ENCODE measurements around the gene KRTAP1-3. TPM values are rescaled to one million over a fixed set of nuclear protein-coding genes. Genes with fewer than 3 reads are reported as not detected.

KRTAP1-3 gene
- total and polyA plus RNA-seq, 2 of the 4 experiments (the other 2 are of a cell fraction), result not detected

DNA sequence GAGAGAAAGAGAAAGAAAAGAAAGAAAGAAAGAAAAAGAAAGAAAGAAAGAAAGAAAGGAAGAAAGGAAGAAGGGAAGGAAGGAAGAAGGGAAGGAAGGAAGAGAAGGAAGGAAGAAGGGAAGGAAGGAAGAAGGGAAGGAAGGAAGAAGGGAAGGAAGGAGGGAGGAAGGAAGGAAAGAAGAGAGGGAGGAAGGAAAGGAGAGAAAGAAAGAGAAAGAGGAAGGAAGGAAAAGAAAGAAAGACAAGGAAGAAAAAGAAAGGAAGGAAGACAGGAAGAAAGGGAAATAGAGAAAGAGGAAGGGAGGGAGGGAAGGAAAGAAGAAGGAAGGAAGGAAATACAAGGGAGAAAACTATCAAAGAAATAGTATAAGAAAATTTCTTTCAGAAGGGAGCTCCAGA is 42.1 kb upstream of the KRTAP1-3 start:
- Histone ChIP-seq H2BK20ac (ENCODE audit: low read depth, low read length) (no peak overlapping the region), H4K8ac (ENCODE audit: low read depth in 2 of 2, low read length in 2 of 2) (no peak overlapping the region), H4K91ac (ENCODE audit: insufficient read depth, low read depth, low read length) (no peak overlapping the region), H3K9me3 (ENCODE audit: control insufficient read depth, insufficient read depth, low read length) (no peaks in the 10 kb centered on the region), H2AK5ac (ENCODE audit: low read depth, low read length) (no peak overlapping the region), H2BK15ac (ENCODE audit: low read depth, low read length) (no peak overlapping the region), H4K5ac (ENCODE audit: low read depth, low read length) (no peak overlapping the region), H2AFZ (replicated peaks; ENCODE audit: low read length, poor library complexity) (no peak overlapping the region), H2BK5ac (ENCODE audit: low read depth, low read length, poor library complexity, severe bottlenecking) (no peak overlapping the region), H3K18ac (ENCODE audit: low read depth, low read length) (no peak overlapping the region), H4K20me1 (ENCODE audit: insufficient read depth, low read length) (no peaks in the 10 kb centered on the region), H3K79me1 (ENCODE audit: low read depth in 1 of 2, low read length in 2 of 2) (no peaks in the 10 kb centered on the region), H3K9ac (ENCODE audit: low read depth, low read length) (no peak overlapping the region), H3K4me1 (ENCODE audit: control insufficient read depth, insufficient read depth, low read length) (no peaks in the 10 kb centered on the region), H3K4me2 (ENCODE audit: low read depth, low read length) (no peak overlapping the region), H3K36me3 (ENCODE audit: control insufficient read depth, insufficient read depth, low read length) (no peaks in the 10 kb centered on the region), H3K4me3 (ENCODE audit: insufficient read depth, low read depth, low read length) (no peak overlapping the region), H3K4ac (ENCODE audit: low read depth, low read length) (no peak overlapping the region), H3K56ac (ENCODE audit: extremely low read depth, insufficient read depth, low read length) (no peak overlapping the region), H3K9me1 (ENCODE audit: insufficient read depth, low read length) (no peaks in the 10 kb centered on the region), H3K27ac (ENCODE audit: insufficient read depth, low read length) (no peak overlapping the region), H3K27me3 (ENCODE audit: control insufficient read depth, insufficient read depth, low read length) (no peaks in the 10 kb centered on the region), H2BK120ac (ENCODE audit: low read depth, low read length) (no peak overlapping the region; the same call in 1 of the 2 replicates), H3K23ac (ENCODE audit: low read depth, low read length) (no peak overlapping the region), H2AK9ac (replicated peaks; ENCODE audit: low read depth, low read length, poor library complexity) (no peak overlapping the region), H3K14ac (replicated peaks; ENCODE audit: low read depth, low read length) (no peak overlapping the region)
- ChIA-PET CTCF (no interaction called here), POLR2A (ENCODE audit: unreplicated experiment) (no interaction called here)
- in situ Hi-C loops (cut with MboI; ENCODE audit: low sequenced_read_pairs), result no loop called here
- dilution Hi-C loops (cut with HindIII; ENCODE audit: low sequenced_read_pairs, unreplicated experiment), result no loop called here
- TF ChIP-seq, protein P1, sequence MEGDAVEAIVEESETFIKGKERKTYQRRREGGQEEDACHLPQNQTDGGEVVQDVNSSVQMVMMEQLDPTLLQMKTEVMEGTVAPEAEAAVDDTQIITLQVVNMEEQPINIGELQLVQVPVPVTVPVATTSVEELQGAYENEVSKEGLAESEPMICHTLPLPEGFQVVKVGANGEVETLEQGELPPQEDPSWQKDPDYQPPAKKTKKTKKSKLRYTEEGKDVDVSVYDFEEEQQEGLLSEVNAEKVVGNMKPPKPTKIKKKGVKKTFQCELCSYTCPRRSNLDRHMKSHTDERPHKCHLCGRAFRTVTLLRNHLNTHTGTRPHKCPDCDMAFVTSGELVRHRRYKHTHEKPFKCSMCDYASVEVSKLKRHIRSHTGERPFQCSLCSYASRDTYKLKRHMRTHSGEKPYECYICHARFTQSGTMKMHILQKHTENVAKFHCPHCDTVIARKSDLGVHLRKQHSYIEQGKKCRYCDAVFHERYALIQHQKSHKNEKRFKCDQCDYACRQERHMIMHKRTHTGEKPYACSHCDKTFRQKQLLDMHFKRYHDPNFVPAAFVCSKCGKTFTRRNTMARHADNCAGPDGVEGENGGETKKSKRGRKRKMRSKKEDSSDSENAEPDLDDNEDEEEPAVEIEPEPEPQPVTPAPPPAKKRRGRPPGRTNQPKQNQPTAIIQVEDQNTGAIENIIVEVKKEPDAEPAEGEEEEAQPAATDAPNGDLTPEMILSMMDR (conservative IDR thresholded peaks at IDR 0.05; ENCODE audit: low read depth, low read length), result no peak
- no peak for TF ChIP-seq CHD1 (IDR thresholded peaks at IDR 0.05; ENCODE audit: low read depth, low read length)
- no peak for TF ChIP-seq CEBPB (IDR thresholded peaks at IDR 0.05; ENCODE audit: low read depth, low read length)
- TF ChIP-seq, protein P2, sequence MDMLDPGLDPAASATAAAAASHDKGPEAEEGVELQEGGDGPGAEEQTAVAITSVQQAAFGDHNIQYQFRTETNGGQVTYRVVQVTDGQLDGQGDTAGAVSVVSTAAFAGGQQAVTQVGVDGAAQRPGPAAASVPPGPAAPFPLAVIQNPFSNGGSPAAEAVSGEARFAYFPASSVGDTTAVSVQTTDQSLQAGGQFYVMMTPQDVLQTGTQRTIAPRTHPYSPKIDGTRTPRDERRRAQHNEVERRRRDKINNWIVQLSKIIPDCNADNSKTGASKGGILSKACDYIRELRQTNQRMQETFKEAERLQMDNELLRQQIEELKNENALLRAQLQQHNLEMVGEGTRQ (IDR thresholded peaks at IDR 0.05; ENCODE audit: low read depth, low read length), result no peak
- TF ChIP-seq MXI1 (IDR thresholded peaks at IDR 0.05; ENCODE audit: borderline replicate concordance, low read depth, low read length), result no peak
- no peak for TF ChIP-seq MAFK (IDR thresholded peaks at IDR 0.05; ENCODE audit: low read depth, low read length)
- no peak for TF ChIP-seq FOS (IDR thresholded peaks at IDR 0.05; ENCODE audit: low read depth, low read length)
- TF ChIP-seq, protein P3, sequence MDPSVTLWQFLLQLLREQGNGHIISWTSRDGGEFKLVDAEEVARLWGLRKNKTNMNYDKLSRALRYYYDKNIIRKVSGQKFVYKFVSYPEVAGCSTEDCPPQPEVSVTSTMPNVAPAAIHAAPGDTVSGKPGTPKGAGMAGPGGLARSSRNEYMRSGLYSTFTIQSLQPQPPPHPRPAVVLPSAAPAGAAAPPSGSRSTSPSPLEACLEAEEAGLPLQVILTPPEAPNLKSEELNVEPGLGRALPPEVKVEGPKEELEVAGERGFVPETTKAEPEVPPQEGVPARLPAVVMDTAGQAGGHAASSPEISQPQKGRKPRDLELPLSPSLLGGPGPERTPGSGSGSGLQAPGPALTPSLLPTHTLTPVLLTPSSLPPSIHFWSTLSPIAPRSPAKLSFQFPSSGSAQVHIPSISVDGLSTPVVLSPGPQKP (IDR thresholded peaks at IDR 0.05; ENCODE audit: borderline replicate concordance, low read depth, low read length), result no peak
- TF ChIP-seq SMC3 (IDR thresholded peaks at IDR 0.05; ENCODE audit: low read depth, low read length), result no peak
- no peak for TF ChIP-seq RCOR1 (IDR thresholded peaks at IDR 0.05; ENCODE audit: insufficient replicate concordance, low read length)
- TF ChIP-seq RFX5 (IDR thresholded peaks at IDR 0.05; ENCODE audit: low read depth, low read length), result no peak
- no peak for TF ChIP-seq MAZ (IDR thresholded peaks at IDR 0.05; ENCODE audit: borderline replicate concordance, low read depth, low read length)
- no peak for TF ChIP-seq POLR2A (IDR thresholded peaks at IDR 0.05; ENCODE audit: low read depth, low read length)
- TF ChIP-seq BHLHE40 (IDR thresholded peaks at IDR 0.05; ENCODE audit: low read depth, low read length), result no peak
- TF ChIP-seq RAD21 (IDR thresholded peaks at IDR 0.05; ENCODE audit: low read length), result no peak
- no peak for TF ChIP-seq NFE2L2 (IDR thresholded peaks at IDR 0.05; ENCODE audit: low read depth, low read length)
- no TSS peak for BruUV-seq (replicated peaks)
- DNase-seq, result no peak
- intact Hi-C loops (cut with micrococcal nuclease), result no loop called here
- no peak for ATAC-seq (ENCODE audit: low read depth)

Data from IMR-90 (cell line).